ENCODE results near the gene ZNF736.
"Not testable (repeated sequence)": the region's sequence is repeated elsewhere in the genome, so short reads cannot be mapped to it uniquely, and the experiment has no call there.

The ZNF736 gene
- total RNA-seq = 36.6 reads per million, percentile 61 among the genes with 10 or more reads in this experiment

- peak; percentile 83 for DNase-seq
Measured at GRCh38 chr7:64313740-64314491, at the start of gene ZNF736. TSS of gene ZNF736 (plus strand) at chr7:64313961. CDS start at chr7:64314151, 190 bp downstream.

GRCh38 chr7:64266341-64266919 lies 47.3 kb upstream of the ZNF736 start:
- no peak for DNase-seq

GRCh38 chr7:64277630-64278029 lies 36.1 kb upstream of the ZNF736 start:
- DNase-seq = no peak

GRCh38 chr7:64294701-64295420 lies 18.9 kb upstream of the ZNF736 start:
- DNase-seq = no peak

- not testable (repeated sequence) for DNase-seq
Measured at GRCh38 chr7:64297418-64297817, 16.3 kb upstream of the ZNF736 start.

- no peak for DNase-seq
Measured at GRCh38 chr7:64300641-64301405, 12.9 kb upstream of the ZNF736 start.

- peak; percentile 91 for DNase-seq
Measured at GRCh38 chr7:64307254-64308015, 6.3 kb upstream of the ZNF736 start.

GRCh38 chr7:64308016-64308270 lies 5.8 kb upstream of the ZNF736 start:
- DNase-seq = no peak

GRCh38 chr7:64310426-64310825 lies 3.3 kb upstream of the ZNF736 start:
- no peak for DNase-seq

GRCh38 chr7:64312826-64313225 lies 935 bp upstream of the ZNF736 start:
- DNase-seq = no peak

GRCh38 chr7:64314566-64314965 lies 805 bp downstream of the ZNF736 start:
- no peak for DNase-seq

- DNase-seq = not testable (repeated sequence)
Measured at GRCh38 chr7:64316031-64316742, 2.4 kb downstream of the ZNF736 start.

- DNase-seq = no peak
Measured at GRCh38 chr7:64320547-64321513, 7.1 kb downstream of the ZNF736 start.

- not testable (repeated sequence) for DNase-seq
Measured at GRCh38 chr7:64324166-64324565, 10.4 kb downstream of the ZNF736 start.

- DNase-seq = not testable (repeated sequence)
Measured at GRCh38 chr7:64348713-64349210, 35.0 kb downstream of the ZNF736 start.

- no peak for DNase-seq
Measured at GRCh38 chr7:64359543-64359942, 45.8 kb downstream of the ZNF736 start.

- no peak for DNase-seq
Measured at GRCh38 chr7:64371116-64371515, 57.4 kb downstream of the ZNF736 start.

- DNase-seq = no peak
Measured at GRCh38 chr7:64373017-64373416, 59.3 kb downstream of the ZNF736 start.

GRCh38 chr7:64400401-64400800 lies 86.6 kb downstream of the ZNF736 start:
- DNase-seq = no peak

All from effector CD4-positive, alpha-beta T cell (primary cell).